HG02763 (cell line): ENCODE measurements around the gene TCEAL4.

Experiments
- ATAC-seq: cut with Tn5 transposase; IDR thresholded peaks from one replicate; pipeline ENCODE4 v1.9.1; 2021; ENCODE audit warnings: mild to moderate bottlenecking, moderate library complexity; ENCODE audit not compliant: unreplicated experiment

The TCEAL4 gene

DNA sequence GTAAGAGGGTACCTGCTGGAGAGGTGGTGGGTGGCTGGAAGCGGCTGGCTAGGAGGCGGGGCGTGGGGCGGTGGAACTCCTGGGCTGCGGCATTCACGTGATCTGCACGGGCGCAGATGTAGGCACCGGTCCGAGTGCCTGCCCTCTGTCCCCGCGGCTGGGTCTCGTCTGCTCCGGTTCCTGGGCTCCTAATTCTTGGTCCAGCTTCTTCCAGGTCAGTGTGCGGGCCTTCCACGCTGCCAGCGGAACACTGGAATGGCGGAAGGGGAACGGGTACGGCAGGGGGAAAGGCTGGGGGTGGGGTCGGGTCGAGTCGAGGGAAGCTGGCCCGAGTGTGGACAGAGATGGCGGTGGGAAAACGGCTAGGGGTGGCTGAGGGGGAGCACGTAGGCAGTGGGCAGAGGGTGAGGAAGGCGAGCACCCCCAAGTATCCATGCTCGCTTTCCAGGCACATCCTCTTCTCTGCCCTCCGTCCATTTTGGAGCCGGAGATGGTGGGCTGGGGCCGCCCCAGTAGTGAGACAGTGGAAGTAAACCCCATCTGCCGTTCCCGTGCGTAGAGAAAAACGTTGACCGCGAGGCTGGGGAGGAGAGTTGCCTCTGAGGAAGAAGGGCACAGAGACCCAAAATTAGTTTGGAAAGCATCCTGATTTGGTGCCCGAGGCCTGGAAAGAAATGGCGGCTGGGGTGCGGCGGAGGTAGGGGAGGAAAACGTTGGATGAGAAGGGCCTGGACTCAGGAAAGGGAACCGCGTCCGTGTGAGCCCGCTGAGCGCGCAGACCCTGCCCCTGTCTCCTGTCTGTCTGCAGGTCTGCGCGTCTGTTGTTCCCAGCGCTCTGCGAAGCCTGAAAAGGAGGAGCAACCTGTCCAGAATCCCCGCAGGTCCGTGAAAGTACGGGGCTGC is at the start of gene TCEAL4:
Gene TCEAL4, plus strand, starts transcription at position 105 of the 903 bp plus-strand sequence. CDS start 1,161 bp downstream, outside the sequence.
- peak; percentile 91 for ATAC-seq

DNA sequence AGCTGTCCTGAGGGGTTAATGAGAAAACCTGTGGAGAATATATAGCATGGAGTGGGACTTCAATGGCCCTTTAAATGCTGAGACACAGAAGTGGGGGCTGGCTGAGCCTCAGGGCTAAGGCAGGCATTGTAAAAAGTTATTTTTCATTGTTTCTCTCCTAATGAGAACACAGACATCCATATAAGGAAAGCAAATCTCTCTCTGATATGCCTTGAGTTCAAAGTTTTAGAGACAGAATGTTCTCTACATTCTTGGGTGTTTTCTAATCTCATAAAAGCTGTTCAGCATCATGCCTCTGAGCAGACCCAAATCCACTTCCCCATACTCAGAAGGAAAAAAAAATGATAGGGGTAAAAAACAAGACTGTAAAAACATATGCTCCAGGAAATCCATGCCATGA is 49.2 kb upstream of the TCEAL4 start:
- no peak for ATAC-seq

- ATAC-seq, result no peak
Measured at GRCh38 chrX:103536732-103537131, 48.6 kb upstream of the TCEAL4 start.

DNA sequence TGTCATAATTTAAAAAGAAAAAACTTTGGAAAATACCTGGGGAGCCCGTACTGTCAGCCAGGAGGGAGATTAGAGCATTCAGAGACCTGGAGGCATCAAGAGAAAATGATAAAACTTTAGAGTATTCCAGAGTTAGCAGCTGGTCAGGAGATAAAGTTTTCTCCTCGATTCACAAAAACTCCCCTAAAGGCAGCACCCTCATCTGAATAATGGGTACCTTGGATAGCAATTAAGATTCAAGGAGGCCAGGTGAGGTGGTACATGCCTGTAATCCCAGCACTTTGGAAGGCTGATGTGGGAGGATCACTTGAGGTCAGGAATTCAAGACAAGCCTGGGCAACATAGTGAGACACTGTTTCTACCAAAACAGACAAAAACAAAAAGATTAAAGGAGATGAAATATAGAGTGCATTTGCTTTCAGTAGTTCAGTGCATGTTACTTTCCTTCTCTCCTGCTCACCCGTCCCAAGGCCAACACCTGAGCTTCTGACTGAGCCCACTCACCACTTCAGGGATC is 47.4 kb upstream of the TCEAL4 start:
- no peak for ATAC-seq

DNA sequence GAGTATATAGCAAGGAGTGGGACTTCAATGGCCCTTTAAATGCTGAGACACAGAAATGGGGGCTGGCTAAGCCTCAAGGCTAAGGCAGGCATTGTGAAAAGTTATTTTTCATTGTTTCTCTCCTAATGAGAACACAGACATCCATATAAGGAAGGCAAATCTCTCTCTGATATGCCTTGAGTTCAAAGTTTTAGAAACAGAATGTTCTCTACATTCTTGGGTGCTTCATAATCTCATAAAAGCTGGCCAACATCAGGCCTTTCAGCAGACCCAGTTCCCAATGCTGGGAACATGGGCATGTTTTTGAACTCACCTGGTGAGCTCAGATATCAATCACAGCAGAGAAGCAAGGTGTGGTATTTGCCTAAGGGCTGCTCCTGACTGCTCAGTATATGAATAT is 46.6 kb upstream of the TCEAL4 start:
- no peak for ATAC-seq

GRCh38 chrX:103539695-103540094 is 45.6 kb upstream of the TCEAL4 start:
- no peak for ATAC-seq

DNA sequence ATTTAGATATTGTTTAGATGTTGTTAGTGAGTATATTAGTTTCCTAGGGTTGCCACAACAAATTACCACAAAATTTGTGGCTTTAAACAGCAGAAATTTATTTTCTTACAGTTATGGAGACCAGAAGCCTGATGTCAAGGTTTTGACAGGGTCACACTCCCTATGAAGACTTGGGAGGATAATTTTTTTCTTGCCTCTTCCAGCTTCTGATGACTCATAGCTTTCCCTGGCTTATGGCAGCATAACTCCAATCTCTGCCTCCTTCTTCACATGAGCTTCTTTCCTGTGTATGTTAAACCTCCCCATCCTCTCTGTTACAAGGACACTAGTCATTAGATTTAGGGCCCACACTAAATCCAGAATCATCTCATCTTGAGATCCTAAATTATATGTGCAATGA is 45.2 kb upstream of the TCEAL4 start:
- ATAC-seq, result no peak

DNA sequence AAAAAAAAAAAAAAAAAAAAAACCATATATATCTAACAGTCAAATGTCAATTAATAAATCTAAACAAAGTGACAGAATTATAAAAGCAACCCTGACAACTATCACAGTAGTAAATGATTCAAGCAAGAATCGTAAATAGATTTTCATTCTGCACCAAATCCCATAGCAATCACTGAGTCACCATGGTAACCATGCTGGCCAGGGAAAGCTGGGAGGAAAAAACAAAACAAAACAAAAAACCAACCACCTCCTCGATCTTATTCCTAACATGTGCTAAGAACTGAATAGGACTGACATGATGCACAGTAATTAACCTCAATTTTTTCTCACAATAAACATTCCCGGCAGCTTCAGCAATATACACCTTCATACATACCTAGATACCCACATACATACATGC is 35.4 kb upstream of the TCEAL4 start:
- no peak for ATAC-seq

- ATAC-seq, result no peak
Measured at GRCh38 chrX:103550415-103551051, 34.8 kb upstream of the TCEAL4 start.

DNA sequence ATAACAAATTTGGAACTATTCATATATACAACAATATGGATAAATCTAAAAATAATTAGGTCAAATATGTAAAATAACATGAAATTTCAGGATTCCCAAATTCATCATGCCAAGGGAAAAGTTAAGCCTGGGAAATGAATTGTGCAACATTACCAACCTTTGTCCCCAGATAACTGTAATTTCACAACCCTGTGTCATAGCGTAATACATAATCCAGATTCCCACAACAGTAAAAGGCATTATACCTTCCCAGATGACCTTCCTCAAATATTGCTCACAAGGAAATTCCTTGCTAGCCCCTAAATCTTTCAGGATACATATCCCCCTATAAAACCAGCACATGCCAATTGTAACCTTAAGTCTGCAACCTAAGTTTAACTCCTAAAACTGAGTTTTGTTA is 33.1 kb upstream of the TCEAL4 start:
- no peak for ATAC-seq

DNA sequence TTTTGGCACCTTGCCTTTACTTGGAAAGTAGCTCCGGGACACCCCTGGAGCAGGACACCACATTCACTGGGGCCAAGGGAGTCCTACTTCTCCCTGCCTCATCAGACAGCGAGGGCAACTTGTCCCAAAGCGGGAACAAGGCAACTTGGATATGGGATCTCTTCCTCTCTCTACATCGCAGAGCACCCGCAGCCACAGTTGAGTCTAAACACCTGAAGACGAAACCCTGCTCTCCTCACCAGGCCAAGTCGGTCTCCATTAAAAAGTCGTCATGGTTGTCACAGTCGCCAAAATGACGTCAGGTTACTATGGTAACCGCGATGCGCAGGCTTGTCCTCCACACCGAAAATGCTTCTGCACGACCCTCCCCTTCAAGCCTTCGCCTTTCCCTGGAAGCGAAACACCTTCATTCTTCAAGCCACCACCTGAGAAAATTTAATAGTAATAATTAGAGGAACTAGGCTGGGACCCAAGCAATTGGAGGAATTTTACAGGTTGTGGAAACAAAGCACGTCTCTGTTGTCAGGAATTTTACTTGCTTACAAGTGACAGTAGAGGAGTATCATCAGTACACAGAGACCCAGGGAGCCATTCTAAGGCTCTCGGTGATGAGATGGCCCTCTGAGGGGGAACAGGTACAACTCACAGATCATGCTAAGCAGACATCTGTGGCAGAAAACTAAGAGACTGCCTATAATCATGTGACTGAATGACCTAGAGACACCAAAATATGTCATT is 30.5 kb upstream of the TCEAL4 start:
- peak; percentile 91 for ATAC-seq

- no peak for ATAC-seq
Measured at GRCh38 chrX:103556963-103557612, 28.2 kb upstream of the TCEAL4 start.

- ATAC-seq, result no peak
Measured at GRCh38 chrX:103560256-103560655, 25.1 kb upstream of the TCEAL4 start.

GRCh38 chrX:103562801-103563200 is 22.5 kb upstream of the TCEAL4 start:
- no peak for ATAC-seq

- ATAC-seq, result peak; percentile 70
Measured at GRCh38 chrX:103565197-103565596, 20.1 kb upstream of the TCEAL4 start.

- ATAC-seq, result no peak
Measured at GRCh38 chrX:103565752-103566151, 19.6 kb upstream of the TCEAL4 start.

- no peak for ATAC-seq
Measured at GRCh38 chrX:103571121-103571520, 14.2 kb upstream of the TCEAL4 start.

GRCh38 chrX:103571726-103572125 is 13.6 kb upstream of the TCEAL4 start:
- ATAC-seq, result no peak

- ATAC-seq, result no peak
Measured at GRCh38 chrX:103573202-103573601, 12.1 kb upstream of the TCEAL4 start.

DNA sequence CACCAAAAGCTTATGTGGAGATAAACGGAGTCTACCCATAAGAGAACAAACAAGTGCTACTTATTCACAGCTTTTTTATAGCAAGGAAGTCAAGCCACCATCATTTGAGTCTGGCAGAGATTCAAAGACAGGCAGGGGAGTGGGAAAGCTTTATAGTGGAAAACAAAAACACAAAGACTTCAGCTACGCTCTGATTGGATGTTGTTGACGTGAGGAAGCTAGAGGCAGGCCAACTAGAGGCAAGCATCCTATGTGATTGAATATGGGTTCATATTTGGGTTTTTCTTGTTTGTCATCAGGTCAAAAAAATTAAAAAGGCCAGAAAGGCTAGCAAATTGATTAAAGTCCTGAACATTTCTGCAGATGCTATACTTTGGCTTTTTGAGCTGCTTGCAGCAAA is 719 bp upstream of the TCEAL4 start:
- ATAC-seq, result no peak

GRCh38 chrX:103586314-103586646 is 965 bp downstream of the TCEAL4 start:
- ATAC-seq, result peak; percentile 25
